Naive thymus-derived CD4-positive, alpha-beta T cell (primary cell): ENCODE data around the gene VPS13D. TPM values are rescaled to one million over a fixed set of nuclear protein-coding genes. Genes with fewer than 3 reads are reported as not detected.

Source experiments
- ATAC-seq: fragments of 150-1000 bp; cut with Tn5 transposase; 2 replicates; pipeline ENCODE4 v1.10.0; 2021; ENCODE audit warnings: mild to moderate bottlenecking, moderate library complexity
- CTCF ChIA-PET: fragments of 350-600 bp; sonication (Branson Sonifier 250); formaldehyde crosslinking; loops from one replicate; lab custom pipeline; 2021; ENCODE audit warnings: antibody characterized with exemption; lab: Charles Lee
- POLR2A ChIA-PET: fragments of 350-600 bp; sonication (Branson Sonifier 250); formaldehyde crosslinking; loops from one replicate; lab custom pipeline; 2021; ENCODE audit warnings: antibody characterized with exemption, inconsistent platforms; lab: Charles Lee
- DNase-seq, 9 donors: peaks; one replicate each; pipeline versions ENCODE4 v3.0.0 to v3.0.0-alpha.2; 2020 to 2022; ENCODE audit warnings: mixed read lengths in 1 of 9
- H3K27ac ChIP-seq: one replicate; pipeline ENCODE4 v1.7.0; 2013; ENCODE audit warnings: mild to moderate bottlenecking, low read depth, low read length, moderate library complexity
- H3K27me3 ChIP-seq, 2 donors: one replicate each; pipeline ENCODE4 v1.7.0; 2013; ENCODE audit warnings: low read length in 2 of 2, mild to moderate bottlenecking in 2 of 2, moderate library complexity in 2 of 2; ENCODE audit not compliant: control insufficient read depth in 2 of 2, insufficient read depth in 2 of 2
- H3K36me3 ChIP-seq, 3 experiments: 1 replicate in 2 of 3; 2 replicates in 1 of 3; pipeline ENCODE4 v1.7.0; 2013; ENCODE audit warnings: low read length in 3 of 3, mild to moderate bottlenecking in 3 of 3, moderate library complexity in 1 of 3; ENCODE audit not compliant: insufficient read depth in 3 of 3, control insufficient read depth in 2 of 3
- H3K4me1 ChIP-seq, 2 donors: one replicate each; pipeline ENCODE4 v1.7.0; 2013; ENCODE audit warnings: low read length in 2 of 2, mild to moderate bottlenecking in 2 of 2, moderate library complexity in 1 of 2; ENCODE audit not compliant: control insufficient read depth in 2 of 2, insufficient read depth in 2 of 2
- H3K4me3 ChIP-seq: 2 replicates; pipeline ENCODE4 v1.7.0; 2013; ENCODE audit warnings: mild to moderate bottlenecking, low read length
- H3K9me3 ChIP-seq, 3 experiments: 1 replicate in 2 of 3; 2 replicates in 1 of 3; pipeline ENCODE4 v1.7.0; 2013; ENCODE audit warnings: low read length in 3 of 3; ENCODE audit not compliant: control insufficient read depth in 2 of 3
- H3K27ac Mint-ChIP-seq, 9 donors: one replicate each; pipeline ENCODE4 v1.8.0; 2020 to 2022; ENCODE audit warnings: mixed read lengths in 9 of 9, mild to moderate bottlenecking in 8 of 9, moderate library complexity in 5 of 9, inconsistent platforms in 2 of 9
- H3K27me3 Mint-ChIP-seq, 5 donors: one replicate each; pipeline ENCODE4 v1.8.0; 2021 to 2022; ENCODE audit warnings: mixed read lengths in 5 of 5, mild to moderate bottlenecking in 1 of 5
- H3K36me3 Mint-ChIP-seq, 5 donors: one replicate each; pipeline ENCODE4 v1.8.0; 2020 to 2022; ENCODE audit warnings: mixed read lengths in 5 of 5, mild to moderate bottlenecking in 3 of 5, inconsistent platforms in 1 of 5
- H3K4me1 Mint-ChIP-seq, 7 donors: one replicate each; pipeline ENCODE4 v1.8.0; 2020 to 2022; ENCODE audit warnings: mixed read lengths in 7 of 7, mild to moderate bottlenecking in 3 of 7, inconsistent platforms in 1 of 7
- H3K4me3 Mint-ChIP-seq, 10 donors: one replicate each; pipeline ENCODE4 v1.8.0; 2020 to 2022; ENCODE audit warnings: mild to moderate bottlenecking in 10 of 10, mixed read lengths in 10 of 10, moderate library complexity in 6 of 10, inconsistent platforms in 2 of 10
- H3K9me3 Mint-ChIP-seq, 11 donors: one replicate each; pipeline ENCODE4 v1.8.0; 2020 to 2022; ENCODE audit warnings: mixed read lengths in 11 of 11, mild to moderate bottlenecking in 4 of 11, inconsistent platforms in 1 of 11, moderate library complexity in 1 of 11
- intact Hi-C, 2 donors: fragments of 100-400 bp; cut with micrococcal nuclease; formaldehyde crosslinking; loops; one replicate each; pipeline ENCODE4 v1.15.1; 2023
- polyA plus RNA-seq, 2 donors: library from polyadenylated mRNA; unstranded; fragments of 300-500 nt; fragmentation: Illumina TruSeq; gene quantifications; one replicate each; pipeline ENCODE4 v1.2.3, GENCODE V29; 2021
- total RNA-seq, 6 experiments: library from RNA in 5 of 6; stranded (reverse) in 5 of 6; gene quantifications; 1 replicate in 5 of 6; 2 replicates in 1 of 6; pipeline ENCODE4 v1.2.3 and lab custom pipeline; 2021 to 2026

The VPS13D gene
- 10 to 100 TPM; 43.8 to 94.4 (median 77.3) TPM for total RNA-seq
- polyA plus RNA-seq, result 10 to 100 TPM in 1 of 2 donors, 1 to 10 TPM in 1; 6.5 to 13.5 TPM
- 337 reads per million, percentile 97 among the genes with 10 or more reads in this experiment for total RNA-seq (lab: John Stamatoyannopoulos, UW)

GRCh38 chr1:12229835-12230548 lies at the start of gene VPS13D:
Gene VPS13D, plus strand, starts transcription at chr1:12230030. Its CDS starts 4,237 bp downstream, at chr1:12234267.
- ChIA-PET CTCF (interaction anchor here (0.5 to 2.2 kb wide), 7 partner anchors 14 to 206 kb away, joined by 3 to 11 read pairs (median 4); no protein-coding TSS in a partner anchor), POLR2A (interaction anchor here (1.4 kb wide), 1 partner anchor 322 kb away, joined by 3 read pairs; no protein-coding TSS in a partner anchor)
- H3K4me3 ChIP-seq, result peak within 1 kb of the TSS; percentile 82
- H3K4me3 Mint-ChIP-seq, result peak within 1 kb of the TSS; percentile 84 to 95 (median 90)
- intact Hi-C loops, result loop anchor here (2.0 to 5.0 kb wide), 5 partner anchors 19 to 429 kb away; partner anchors contain the start of gene DHRS3 (in 1 of the 2)
- peaks cover 19 to 21% of the 10 kb centered on the region in 2 donors for H3K4me1 ChIP-seq
- H3K27me3 ChIP-seq, result no peaks in the 10 kb centered on the region
- peak within 1 kb of the TSS; percentile 92 for H3K27ac ChIP-seq
- H3K9me3 Mint-ChIP-seq, result no peaks in the 10 kb centered on the region
- H3K27me3 Mint-ChIP-seq, result peaks cover 0 to 6% (median 0%) of the 10 kb centered on the region in 5 donors
- peaks cover 4 to 38% (median 27%) of the 10 kb centered on the region in 7 donors for H3K4me1 Mint-ChIP-seq
- peak; percentile 98 for ATAC-seq
- peak within 1 kb of the TSS; percentile 63 to 91 (median 85) for H3K27ac Mint-ChIP-seq
- peaks cover 0 to 3% (median 3%) of the 10 kb centered on the region in 5 donors for H3K36me3 Mint-ChIP-seq
- peak; percentile 70 to 89 (median 84) for DNase-seq
- H3K9me3 ChIP-seq, result no peaks in the 10 kb centered on the region
- peaks cover 0 to 13% (median 0%) of the 10 kb centered on the region in 3 experiments for H3K36me3 ChIP-seq

DNA sequence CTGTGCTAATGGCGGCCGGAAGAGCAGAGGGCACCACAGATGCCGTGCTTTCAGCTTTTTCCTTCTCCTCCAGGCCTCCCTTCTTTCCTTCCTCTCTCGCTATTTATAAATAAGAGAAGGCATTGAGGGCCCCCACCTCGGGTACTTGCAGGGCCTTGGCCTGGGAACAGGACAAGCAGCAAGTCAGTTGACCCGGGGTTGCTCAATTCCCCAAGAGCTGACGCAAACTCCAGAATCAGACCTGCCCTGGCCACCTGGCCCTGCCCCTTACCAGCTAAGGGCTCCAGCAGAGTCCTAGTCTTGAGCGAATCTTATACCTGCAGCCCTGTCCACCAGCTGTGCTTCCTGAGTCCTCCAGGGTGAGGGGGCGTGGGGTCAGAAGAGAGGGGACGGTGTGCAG lies 49.5 kb upstream of the VPS13D start:
- POLR2A ChIA-PET, result interaction anchor here (1.0 to 8.2 kb wide), 6 partner anchors 8 to 159 kb away, joined by 3 to 125 read pairs (median 4); no protein-coding TSS in a partner anchor

GRCh38 chr1:12180903-12181302 lies 48.9 kb upstream of the VPS13D start:
- intact Hi-C loops, result no loop called here
- Histone ChIP-seq H3K4me3 (no peak overlapping the region), H3K9me3 (no peaks in the 10 kb centered on the region), H3K27me3 (no peaks in the 10 kb centered on the region), H3K36me3 (peaks cover 0 to 5% (median 0%) of the 10 kb centered on the region in 3 experiments), H3K27ac (peak overlapping the region; percentile 82), H3K4me1 (peaks cover 45 to 67% of the 10 kb centered on the region in 2 donors)
- POLR2A ChIA-PET, result interaction anchor here (1.0 to 8.2 kb wide), 3 partner anchors 22 to 160 kb away, joined by 3 to 125 read pairs (median 3); no protein-coding TSS in a partner anchor
- H3K36me3 Mint-ChIP-seq, result peaks cover 0 to 21% (median 0%) of the 10 kb centered on the region in 5 donors
- H3K9me3 Mint-ChIP-seq, result peaks cover 0 to 2% (median 0%) of the 10 kb centered on the region in 11 donors
- ATAC-seq (no peak), DNase-seq (no peak)
- no peaks in the 10 kb centered on the region for H3K27me3 Mint-ChIP-seq
- peak overlapping the region; percentile 56 to 97 (median 75) for H3K27ac Mint-ChIP-seq
- CTCF ChIA-PET, result no interaction called here
- peaks cover 54 to 89% (median 75%) of the 10 kb centered on the region in 7 donors for H3K4me1 Mint-ChIP-seq
- peak overlapping the region in 2 of 10 donors; percentile 12 to 63 for H3K4me3 Mint-ChIP-seq

More for the DNA sequence above, 49.5 kb upstream of the VPS13D start:
- intact Hi-C loops, result no loop called here
- peaks cover 59 to 89% (median 79%) of the 10 kb centered on the region in 7 donors for H3K4me1 Mint-ChIP-seq
- Histone ChIP-seq H3K4me3 (no peak overlapping the region), H3K9me3 (no peaks in the 10 kb centered on the region), H3K36me3 (peaks cover 0 to 5% (median 0%) of the 10 kb centered on the region in 3 experiments), H3K27me3 (no peaks in the 10 kb centered on the region), H3K4me1 (peaks cover 50 to 67% of the 10 kb centered on the region in 2 donors), H3K27ac (peak overlapping the region; percentile 82)
- H3K36me3 Mint-ChIP-seq, result peaks cover 0 to 24% (median 0%) of the 10 kb centered on the region in 5 donors
- no peak for ATAC-seq
- H3K27me3 Mint-ChIP-seq, result no peaks in the 10 kb centered on the region
- CTCF ChIA-PET, result interaction anchor here (4.7 kb wide), 1 partner anchor 55 kb away, joined by 36 read pairs; no protein-coding TSS in a partner anchor
- peak overlapping the region in 8 of 9 donors; percentile 72 to 100 (median 91) for H3K27ac Mint-ChIP-seq
- no peak for DNase-seq
- peaks cover 0 to 2% (median 0%) of the 10 kb centered on the region in 11 donors for H3K9me3 Mint-ChIP-seq
- peak overlapping the region in 2 of 10 donors; percentile 85 to 87 for H3K4me3 Mint-ChIP-seq

- Histone ChIP-seq H3K4me1 (peaks cover 39 to 60% of the 10 kb centered on the region in 2 donors), H3K4me3 (no peak overlapping the region), H3K36me3 (peaks cover 0 to 5% (median 0%) of the 10 kb centered on the region in 3 experiments), H3K27ac (no peak overlapping the region), H3K27me3 (no peaks in the 10 kb centered on the region), H3K9me3 (no peaks in the 10 kb centered on the region)
- DNase-seq, result no peak
- Mint-ChIP-seq H3K27ac (peak overlapping the region; percentile 45 to 92 (median 65)), H3K4me1 (peaks cover 49 to 89% (median 72%) of the 10 kb centered on the region in 7 donors), H3K27me3 (no peaks in the 10 kb centered on the region), H3K9me3 (peaks cover 0 to 1% (median 0%) of the 10 kb centered on the region in 11 donors), H3K4me3 (no peak overlapping the region), H3K36me3 (peaks cover 0 to 14% (median 0%) of the 10 kb centered on the region in 5 donors)
- intact Hi-C loops, result no loop called here
- no peak for ATAC-seq
- POLR2A ChIA-PET, result no interaction called here
- CTCF ChIA-PET, result interaction anchor here (0.6 to 2.3 kb wide), 2 partner anchors 57 to 190 kb away, joined by 3 to 14 read pairs; no protein-coding TSS in a partner anchor
Observed at GRCh38 chr1:12181568-12181967, 48.3 kb upstream of the VPS13D start.

DNA sequence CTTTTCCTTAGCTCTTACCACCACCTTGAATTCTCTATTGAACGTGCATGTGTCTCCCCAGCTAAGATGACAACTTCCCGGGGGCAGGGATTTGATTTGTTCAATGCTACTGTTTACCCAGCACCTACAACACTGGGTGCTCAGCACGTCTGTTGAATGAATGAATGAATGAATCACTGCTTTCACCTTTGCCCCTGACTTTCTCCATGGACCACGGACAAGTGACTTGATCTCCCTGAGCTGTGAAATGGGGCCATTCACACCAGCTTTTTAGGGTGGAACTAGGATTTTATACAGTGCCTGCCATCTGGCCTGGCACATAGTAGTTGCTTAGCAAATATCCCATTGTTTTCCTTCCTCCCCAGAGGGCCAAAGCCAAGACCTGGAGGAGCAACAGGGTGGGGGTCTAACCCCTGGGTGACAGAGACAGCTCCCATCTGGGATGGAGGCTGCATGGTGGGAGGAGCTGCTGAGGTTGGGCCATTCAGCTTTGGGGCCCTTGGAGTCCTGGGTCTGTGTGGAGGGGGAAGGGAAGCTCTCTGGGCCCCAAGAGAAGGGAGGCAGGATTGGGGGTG lies 47.3 kb upstream of the VPS13D start:
- no peaks in the 10 kb centered on the region for H3K9me3 Mint-ChIP-seq
- ATAC-seq (no peak), DNase-seq (no peak)
- H3K27ac Mint-ChIP-seq, result peak overlapping the region; percentile 29 to 92 (median 67)
- Histone ChIP-seq H3K27me3 (no peaks in the 10 kb centered on the region), H3K9me3 (no peaks in the 10 kb centered on the region), H3K4me3 (no peak overlapping the region), H3K4me1 (peaks cover 29 to 52% of the 10 kb centered on the region in 2 donors), H3K36me3 (peaks cover 0 to 5% (median 0%) of the 10 kb centered on the region in 3 experiments), H3K27ac (peak overlapping the region; percentile 10)
- ChIA-PET CTCF (interaction anchor here (0.6 to 2.3 kb wide), 5 partner anchors 28 to 191 kb away, joined by 3 to 14 read pairs (median 3); no protein-coding TSS in a partner anchor), POLR2A (interaction anchor here (0.7 to 2.2 kb wide), 7 partner anchors 14 to 217 kb away, joined by 3 to 9 read pairs (median 6); no protein-coding TSS in a partner anchor)
- intact Hi-C loops, result no loop called here
- H3K4me3 Mint-ChIP-seq, result no peak overlapping the region
- no peaks in the 10 kb centered on the region for H3K27me3 Mint-ChIP-seq
- H3K36me3 Mint-ChIP-seq, result peaks cover 0 to 12% (median 0%) of the 10 kb centered on the region in 5 donors
- H3K4me1 Mint-ChIP-seq, result peaks cover 48 to 88% (median 67%) of the 10 kb centered on the region in 7 donors
